GM11168 (cell line): Measurements from ENCODE around the gene ZBED6.
"Not testable (repeated sequence)": the region's sequence is repeated elsewhere in the genome, so short reads cannot be mapped to it uniquely, and the experiment has no call there.

Experiments used
- in situ Hi-C: fragments of 300-500 bp; cut with MboI; formaldehyde crosslinking; loops from one replicate; pipeline ENCODE4 v1.12.0; 2022; ENCODE audit warnings: low sequenced_read_pairs; ENCODE audit not compliant: unreplicated experiment

ZBED6 gene, protein sequence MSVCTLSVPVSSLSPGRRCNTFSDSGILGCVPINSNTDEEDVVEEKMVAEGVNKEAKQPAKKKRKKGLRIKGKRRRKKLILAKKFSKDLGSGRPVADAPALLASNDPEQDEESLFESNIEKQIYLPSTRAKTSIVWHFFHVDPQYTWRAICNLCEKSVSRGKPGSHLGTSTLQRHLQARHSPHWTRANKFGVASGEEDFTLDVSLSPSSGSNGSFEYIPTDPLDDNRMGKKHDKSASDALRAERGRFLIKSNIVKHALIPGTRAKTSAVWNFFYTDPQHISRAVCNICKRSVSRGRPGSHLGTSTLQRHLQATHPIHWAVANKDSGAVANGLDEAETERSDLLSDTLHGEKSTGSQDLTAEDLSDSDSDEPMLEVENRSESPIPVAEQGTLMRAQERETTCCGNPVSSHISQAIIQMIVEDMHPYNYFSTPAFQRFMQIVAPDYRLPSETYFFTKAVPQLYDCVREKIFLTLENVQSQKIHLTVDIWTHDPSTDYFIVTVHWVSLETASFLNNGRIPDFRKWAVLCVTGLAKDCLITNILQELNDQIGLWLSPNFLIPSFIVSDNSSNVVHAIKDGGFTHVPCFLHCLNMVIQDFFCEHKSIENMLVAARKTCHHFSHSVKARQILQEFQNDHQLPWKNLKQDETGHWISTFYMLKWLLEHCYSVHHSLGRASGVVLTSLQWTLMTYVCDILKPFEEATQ (N-terminal part only)

DNA sequence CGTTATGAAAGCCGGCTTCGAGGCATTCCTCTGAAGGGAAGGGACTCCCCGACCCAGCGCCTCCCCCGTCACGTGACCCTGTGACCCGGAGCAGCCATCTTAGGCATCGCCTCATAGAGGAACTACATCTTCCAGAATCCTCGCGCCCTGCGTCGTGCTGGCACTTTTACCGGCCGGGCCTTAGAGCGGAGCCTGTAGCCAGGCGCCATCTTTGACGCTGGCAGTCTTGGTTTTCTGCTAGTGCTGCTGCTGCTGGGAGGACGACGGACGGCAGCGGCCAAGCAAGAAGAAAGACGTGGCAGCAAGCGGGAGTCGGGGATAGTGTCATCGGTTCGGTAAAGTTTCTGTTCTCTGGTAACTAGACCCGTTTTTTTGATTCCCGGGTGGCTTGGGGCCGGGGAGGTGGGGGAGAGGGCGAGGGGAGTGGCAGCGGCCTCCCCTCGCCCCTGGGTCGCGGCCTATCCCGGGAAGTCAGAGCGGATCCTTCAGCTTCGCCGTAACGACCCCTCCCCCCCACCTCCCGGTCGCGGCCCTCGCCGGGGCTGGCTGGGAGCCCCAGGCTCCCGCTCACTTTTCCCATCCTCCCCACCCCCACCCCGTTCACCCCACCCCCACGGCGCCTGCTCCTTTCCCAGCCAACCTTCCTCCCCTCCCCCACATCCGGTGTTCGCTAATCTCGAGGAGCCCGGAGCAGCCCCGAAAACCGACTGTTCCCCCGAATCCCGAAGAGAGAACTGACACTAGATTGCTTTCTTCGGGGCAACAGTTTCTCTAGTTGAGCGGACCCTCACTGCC lies at the start of gene ZBED6, which contains the start of gene ZC3H11A:
ZBED6 (plus strand) TSS at position 183 of the 795 bp plus-strand sequence. CDS start 1,900 bp downstream, outside the sequence.
ZC3H11A (plus strand) TSS at position 183 of the 795 bp plus-strand sequence. CDS start 21,448 bp downstream, outside the sequence.
- in situ Hi-C loops = no loop called here

DNA sequence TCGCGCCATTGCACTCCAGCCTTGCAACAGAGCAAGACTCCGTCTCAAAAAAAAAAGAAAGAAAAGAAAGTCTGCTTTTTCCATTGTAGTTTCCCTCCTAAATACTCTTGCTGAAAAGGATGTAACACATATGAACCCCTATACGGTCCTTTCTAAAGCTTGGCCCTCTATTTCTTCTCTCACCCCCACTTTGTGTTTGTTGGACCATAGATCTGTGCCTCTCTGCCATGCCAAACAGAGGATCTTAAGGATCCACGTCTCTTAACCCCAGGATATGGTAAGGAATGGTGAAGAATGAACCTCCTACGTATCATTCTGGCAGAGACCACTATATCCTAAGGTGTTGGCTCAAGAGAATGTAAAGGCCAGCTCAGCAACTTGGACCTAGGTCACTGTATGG lies 49.1 kb upstream of the ZBED6 start:
- in situ Hi-C loops = no loop called here

DNA sequence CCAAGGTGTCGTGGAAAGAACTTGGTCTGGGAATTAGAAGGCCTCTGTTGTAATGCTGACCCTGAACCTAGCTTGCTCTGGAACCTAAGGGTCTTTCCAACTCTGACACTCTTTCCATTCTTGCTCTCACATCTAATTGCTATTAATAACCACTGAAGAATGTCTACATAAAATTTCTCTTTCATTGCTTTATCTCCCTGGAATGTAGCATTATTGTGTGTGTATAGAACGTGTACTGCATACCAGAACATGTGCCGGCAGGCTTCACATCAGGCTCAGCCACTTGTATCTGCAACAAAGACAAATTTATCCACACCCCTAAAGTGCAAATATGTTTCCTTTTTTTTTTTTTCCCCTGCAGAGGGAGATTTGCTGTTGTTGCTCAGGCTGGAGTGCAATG lies 44.4 kb upstream of the ZBED6 start:
- in situ Hi-C loops = no loop called here

DNA sequence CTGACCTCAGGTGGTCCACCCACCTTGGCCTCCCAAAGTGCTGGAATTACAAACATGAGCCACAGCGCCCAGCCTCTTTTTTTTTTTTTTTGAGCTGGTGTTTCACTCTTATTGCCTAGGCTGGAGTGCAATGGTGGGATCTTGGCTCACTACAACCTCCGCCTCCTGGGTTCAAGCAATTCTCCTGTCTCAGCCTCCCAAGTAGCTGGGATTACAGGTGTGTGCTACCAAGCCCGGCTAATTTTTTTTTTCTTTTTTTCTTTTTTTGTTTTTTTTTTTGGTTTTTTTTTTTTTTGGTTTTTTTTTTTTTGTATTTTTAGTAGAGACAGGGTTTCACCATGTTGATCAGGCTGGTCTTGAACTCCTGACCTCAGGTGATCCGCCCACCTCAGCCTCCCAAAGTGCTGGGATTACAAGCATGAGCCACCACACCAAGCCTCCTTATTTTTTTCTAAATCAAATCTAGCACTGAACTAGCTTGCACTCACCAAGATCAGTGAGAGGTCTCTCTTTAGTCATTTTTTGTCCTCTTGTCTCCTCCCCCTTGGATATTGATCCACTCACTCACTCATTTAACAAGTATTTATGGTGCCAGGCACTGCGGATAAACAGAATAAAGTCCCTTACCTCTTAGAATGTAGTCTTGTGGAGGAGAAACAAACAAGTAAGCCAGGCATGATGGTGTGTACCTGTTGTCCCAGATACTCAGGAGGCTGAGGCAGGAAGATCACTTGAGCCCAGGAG lies 43.6 kb upstream of the ZBED6 start:
- in situ Hi-C loops = not testable (repeated sequence)

DNA sequence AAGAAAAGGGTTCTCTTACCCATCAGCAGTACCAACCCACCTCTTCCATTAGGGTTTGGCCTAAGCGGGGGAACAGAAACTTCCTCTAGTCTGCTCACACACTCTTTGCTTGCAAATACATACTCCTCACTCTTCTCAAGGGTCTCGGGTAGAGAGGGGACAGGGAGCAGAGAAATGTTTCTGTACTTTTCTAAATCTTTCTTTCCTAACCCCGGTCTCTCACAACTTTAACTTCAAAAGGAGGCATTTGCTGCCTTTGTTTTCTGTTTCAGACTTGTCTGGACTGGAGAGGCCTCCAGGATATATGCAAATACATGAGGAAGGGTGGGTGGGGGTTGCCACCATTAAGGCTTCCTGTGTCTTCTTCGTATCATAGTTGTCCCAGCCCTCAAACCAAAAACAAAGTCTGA lies 41.0 kb upstream of the ZBED6 start:
- in situ Hi-C loops = no loop called here

DNA sequence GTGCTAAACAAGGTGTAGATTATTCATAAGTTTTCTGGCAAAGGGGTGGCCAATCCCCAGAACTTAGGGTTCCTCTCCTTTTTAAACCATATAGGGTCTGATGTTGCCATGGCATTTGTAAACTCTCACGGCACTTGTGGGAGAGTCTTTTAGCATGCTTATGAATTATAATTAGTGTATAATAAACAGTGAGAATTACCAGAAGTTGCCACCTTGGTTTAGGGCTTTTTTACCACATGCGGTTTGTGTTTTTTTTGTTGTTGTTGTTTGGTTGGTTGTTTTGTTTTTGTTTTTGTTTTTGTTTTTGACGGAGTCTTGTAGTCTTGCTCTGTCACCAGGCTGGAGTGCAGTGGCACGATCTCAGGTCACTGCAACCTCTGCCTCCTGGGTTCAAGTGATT lies 39.4 kb upstream of the ZBED6 start:
- in situ Hi-C loops = no loop called here

DNA sequence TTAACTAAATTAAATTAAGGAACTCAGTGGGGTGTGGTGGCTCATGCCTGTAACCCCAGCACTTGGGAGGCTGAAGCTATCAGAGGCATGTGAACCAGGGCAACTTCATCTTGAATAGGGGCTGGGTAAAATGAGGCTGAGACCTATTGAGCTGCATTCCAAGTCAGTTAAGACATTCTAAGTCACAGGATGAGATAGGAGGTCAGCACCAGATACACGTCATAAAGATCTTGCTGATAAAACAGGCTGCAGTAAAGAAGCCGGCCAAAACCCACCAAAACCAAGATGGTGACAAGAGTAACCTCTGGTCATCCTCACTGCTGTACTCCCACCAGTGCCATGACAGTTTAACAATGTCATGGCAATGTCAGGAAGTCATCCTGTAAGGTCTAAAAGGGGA lies 36.7 kb upstream of the ZBED6 start:
- in situ Hi-C loops = not testable (repeated sequence)

DNA sequence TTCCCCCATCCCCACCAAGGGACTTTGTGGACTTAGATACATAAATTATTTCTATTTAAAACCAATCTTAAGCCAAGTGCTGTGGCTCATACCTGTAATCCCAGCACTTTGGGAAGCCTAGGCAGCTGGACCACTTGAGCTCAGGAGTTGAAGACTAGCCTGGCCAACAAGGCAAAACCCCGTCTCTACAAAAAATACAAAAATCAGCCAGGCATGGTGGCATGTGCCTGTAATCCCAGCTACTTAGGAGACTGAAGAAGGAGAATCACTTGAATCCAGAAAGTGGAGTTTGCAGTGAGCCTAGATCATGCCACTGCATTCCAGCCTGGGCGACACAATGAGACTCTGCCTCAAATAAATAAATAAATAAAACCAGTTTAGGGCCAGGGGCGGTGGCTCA lies 34.9 kb upstream of the ZBED6 start:
- in situ Hi-C loops = no loop called here

DNA sequence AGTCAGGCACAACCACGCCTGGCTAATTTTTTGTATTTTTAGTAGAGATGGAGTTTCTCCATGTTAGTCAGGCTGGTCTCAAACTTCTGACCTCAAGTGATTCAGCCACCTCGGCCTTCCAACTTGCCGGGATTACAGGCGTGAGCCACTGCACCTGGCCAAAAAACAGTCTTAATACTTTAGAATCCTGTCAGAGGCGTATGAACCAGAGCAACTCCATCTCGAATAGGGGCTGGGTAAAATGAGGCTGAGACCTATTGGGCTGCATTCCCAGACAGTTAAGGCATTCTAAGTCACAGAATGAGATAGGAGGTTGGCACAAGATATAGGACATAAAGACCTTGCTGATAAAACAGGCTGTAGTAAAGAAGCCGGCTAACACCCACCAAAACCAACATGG lies 33.5 kb upstream of the ZBED6 start:
- in situ Hi-C loops = not testable (repeated sequence)

DNA sequence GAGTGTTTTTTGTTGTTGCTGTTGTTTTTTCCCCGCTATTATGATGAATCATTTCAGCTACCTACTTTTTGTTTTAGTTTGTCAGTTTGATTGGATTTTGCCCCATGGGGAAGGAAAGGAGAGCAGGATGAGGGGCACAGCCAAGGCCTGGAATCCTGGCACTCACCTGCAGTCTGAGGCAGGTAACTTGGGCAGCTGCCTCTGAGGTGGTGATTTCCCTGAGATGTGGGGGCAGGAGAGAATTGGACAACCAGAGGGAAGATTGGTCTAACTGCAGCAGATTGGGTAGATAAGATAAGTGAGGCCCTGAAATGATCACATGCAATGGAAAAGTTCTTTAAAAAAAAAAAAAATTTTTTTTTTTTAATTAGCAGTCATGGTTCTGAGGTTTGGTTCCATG lies 31.9 kb upstream of the ZBED6 start:
- in situ Hi-C loops = no loop called here

DNA sequence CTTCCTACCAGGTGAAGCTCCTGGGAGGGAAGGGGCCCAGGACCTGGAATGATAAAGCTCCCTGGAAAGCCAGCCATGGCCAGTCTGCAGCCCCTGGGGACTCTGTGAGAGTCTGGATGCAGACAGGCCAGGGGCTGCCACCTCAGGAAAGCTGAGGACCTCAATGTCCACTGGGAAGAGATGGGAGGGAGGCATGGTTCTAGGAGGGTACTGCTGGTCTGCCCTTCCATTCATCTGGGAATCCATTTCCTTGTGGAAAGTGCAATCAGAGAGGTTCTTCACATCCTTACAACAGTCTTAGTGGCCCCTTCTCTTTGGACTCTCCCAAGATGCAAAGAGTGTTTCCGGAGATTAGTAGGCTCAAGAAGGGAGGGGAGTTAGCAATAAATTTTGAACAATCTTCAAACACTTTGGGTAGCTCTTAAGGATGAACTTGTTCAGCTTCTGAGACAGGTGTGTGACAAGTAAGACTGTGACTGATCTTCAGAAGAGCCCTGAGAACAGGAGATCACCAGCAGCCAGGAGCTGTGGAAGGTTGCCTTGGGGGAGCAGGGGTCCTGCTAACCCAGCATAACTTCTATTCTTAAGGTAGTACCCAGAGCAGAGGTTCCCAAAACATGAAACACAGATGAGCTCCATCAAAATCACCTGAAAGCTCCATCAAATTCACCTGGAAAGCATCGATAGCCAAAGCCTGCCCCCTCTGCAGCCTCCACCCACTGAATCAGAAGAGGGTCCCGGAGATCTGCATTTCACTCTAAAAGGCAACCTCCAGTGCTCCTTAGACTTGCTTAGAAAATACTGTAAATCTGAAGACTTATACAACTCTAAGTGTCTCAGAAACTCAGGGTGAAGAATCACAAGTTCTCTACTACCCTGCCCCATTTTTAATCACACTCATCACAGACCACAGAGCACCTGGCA lies 31.1 kb upstream of the ZBED6 start:
- in situ Hi-C loops = no loop called here

DNA sequence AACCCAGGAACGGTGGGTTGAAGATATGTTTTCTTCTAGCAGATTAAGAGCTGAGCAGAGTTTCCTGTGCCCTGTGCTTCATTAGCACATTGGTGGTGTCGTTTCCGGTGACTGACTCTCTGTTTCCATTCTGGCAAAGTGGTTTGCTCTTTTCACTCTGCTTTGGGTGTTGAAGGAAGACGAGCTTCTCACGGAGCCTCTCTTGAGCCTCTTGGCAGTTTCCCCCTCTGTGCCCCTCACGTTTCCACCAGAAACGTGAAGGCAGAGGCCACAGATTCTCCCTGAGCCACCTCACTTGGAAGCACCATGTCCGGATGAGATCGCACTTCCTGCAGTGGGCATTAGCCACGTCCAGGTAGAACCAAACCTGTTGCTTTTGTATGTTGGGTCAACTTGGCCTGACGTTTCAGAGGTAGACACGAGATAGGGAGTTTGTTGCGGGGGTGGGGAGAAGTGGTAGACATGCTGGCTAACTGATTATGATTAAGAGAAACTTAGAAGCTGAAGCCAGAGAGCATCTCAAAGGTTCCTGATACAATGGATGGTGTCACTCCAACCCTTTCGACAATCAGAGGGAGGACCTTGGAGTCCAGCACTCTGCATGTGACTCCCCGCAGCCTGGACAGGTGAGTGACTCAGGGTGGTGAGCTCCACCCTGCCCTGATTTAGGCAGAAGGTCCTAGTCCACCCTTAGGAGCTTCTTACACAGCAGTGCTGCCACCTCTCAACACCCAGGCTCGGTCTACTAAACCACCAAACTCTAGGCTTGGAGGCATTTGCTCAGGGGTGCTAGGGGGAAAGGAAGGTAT lies 30.2 kb upstream of the ZBED6 start, which contains the start of gene LAX1:
LAX1 (plus strand) TSS at position 155 of the 809 bp plus-strand sequence; CDS start at position 538, 383 bp downstream.
- in situ Hi-C loops = no loop called here

DNA sequence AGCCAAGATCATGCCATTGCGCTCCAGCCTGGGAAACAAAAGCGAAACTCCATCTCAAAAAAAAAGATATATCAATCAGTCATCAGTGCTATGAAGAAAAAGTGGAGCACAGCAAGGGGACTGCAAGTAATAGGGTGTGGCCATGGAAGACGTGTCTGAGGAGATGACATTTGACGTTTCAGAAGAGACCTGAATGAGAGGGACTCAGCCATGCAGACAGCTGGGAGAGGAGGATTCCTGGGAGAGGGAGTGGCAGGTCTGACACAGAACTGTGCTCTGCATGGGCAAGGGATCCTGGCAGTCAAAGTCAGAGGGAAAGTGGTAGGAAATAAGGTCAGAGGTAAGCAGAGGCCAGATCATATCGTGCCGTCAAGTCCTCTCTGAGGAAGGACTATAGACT lies 27.2 kb upstream of the ZBED6 start:
- in situ Hi-C loops = no loop called here

DNA sequence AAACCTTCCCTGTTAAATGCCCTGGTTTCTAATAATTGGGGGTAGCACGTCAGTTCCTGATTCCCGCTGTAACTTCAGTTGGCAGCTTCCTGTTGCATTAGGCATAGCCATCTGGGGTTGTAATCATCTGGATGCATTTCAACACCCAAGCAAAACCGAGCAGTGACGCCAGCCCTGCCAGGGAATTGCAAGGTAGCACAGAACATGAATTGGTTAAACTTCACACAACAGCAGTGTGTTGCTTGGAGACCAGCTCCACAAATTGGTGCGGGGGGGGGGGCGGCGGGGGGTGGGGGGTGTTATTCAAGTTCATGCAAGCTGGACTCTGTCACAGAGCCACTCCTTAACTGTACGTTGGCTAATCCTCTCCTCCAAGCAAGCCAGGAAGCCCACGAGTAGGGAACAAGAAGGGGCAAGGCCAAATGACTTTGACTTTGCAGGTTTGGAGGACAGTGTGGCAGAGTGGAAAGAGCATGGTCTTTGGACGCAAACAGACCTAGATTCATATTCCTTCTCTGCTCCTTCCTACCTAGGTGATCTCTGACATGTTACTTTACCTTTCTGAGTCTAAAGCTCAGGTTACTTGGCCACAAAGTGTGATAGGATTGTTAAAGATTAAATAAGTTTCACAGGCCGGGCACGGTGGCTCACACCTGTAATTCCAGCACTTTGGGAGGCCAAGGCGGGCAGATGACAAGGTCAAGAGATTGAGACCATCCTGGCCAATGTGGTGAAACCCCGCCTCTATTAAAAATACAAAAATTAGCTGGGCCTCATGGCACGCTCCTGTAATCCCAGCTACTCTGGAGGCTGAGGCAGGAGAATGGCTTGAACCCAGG lies 25.7 kb upstream of the ZBED6 start:
- in situ Hi-C loops = no loop called here

DNA sequence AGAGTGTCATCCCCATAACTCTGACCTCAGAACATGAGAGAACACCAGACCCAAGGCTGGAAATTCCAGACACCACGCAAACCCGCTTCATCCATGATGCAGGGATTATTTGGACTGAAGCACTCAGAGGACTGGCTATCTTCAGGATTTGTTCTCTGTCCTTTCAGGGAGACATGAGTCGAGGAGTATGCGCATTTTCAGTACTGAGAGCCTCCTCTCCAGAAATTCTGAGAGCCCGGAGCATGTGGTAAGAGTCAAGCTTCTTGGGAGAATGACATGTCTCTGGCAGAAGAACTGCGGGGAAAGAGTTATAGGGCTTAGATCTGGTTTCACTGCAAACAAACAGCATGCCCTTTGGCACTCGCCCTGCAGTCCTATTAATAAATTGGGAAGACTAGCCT lies 23.5 kb upstream of the ZBED6 start:
- in situ Hi-C loops = no loop called here

DNA sequence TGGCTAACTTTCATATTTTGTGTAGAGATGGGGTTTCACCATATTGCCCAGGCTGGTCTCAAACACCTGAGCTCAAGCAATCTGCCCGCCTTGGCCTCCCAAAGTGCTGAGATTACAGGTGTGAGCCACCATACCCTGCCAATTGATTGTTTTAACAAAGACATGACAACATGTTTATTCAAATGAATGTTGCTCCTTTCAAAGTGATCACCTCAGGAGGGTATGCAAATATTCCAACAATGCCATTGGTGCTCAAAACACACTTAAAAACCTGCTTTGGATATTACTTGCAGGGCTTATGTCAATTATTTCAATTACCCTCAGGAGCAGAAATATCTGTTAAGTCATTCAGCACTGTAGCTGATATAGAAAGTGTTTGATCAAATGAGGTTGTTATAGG lies 22.6 kb upstream of the ZBED6 start:
- in situ Hi-C loops = no loop called here

DNA sequence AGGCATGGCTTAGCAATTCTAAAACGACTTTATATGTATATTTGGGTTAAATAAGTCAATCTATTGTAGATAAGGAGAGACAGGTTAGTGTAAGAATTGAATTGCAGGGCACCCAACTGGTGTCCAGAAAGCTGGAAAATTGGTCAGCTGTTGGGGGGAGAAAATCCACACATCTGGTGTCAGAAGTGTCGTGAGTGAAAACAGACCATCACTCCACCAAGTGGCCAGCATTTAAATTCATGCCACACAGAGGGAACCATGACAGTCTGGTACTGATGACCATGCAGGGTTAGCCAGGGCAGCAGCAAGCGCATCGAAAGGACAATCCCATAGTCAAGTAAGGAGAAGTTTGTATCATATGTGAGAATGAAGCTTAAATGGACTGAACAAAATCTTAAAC lies 18.8 kb upstream of the ZBED6 start:
- in situ Hi-C loops = no loop called here
